DMS 273 (cell line): ENCODE measurements around the gene SYT1.

Experiments used
- DNase-seq: peaks from one replicate; lab custom pipeline; 2025; ENCODE audit not compliant: unreplicated experiment; lab: John Stamatoyannopoulos, UW

The SYT1 gene

DNA sequence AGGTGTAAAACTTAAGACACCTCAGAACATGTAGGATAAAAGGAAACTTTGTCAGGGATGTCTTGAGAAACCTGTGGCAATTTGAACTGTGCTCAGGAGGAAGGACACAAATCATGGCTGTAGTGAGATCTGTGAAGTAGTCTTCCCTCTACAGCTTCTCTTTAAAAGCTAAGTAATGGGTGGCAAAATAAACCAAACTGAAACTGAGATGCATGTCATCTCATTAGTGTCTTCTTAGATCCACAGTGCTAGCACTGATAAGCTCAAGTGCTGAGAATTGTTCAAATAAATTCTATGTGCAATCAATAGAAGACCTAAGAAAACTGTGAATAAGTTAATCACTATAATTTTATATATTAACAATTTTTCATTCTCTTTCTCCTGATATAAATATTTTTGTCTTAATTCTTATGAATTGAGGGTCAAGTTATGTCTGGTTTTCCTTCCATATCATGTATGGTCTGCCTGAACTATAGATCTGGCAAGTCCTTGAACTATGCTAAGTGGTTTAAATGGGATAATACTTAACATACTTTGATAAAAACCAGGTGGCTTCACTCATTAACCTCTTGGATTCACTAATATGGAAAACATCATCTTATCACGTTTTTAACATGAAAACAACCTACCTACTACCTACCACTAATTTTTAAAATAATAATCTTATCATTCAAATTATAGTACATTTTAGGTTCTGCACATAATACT, 27.2 kb downstream of the SYT1 start:
- DNase-seq: no peak

DNA sequence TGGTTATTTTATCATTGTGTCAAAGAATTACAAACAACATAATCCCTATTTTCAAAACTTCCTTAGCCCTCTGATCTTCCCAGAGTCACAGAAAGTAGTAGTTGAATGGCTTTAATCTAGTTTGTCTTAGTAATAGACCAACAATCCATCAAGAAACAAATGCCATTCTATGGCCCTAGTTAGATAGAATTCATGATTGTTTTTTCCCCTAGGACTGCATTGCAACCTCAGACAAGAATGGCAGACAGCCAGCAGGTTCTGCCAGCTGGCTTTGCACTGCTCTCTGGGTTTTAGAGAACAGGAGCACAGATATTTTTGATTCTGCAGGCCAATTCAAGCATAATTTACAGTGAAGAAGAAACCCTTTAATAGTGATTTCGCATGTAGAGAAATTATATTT, 33.8 kb downstream of the SYT1 start:
- peak; percentile 81 for DNase-seq

DNA sequence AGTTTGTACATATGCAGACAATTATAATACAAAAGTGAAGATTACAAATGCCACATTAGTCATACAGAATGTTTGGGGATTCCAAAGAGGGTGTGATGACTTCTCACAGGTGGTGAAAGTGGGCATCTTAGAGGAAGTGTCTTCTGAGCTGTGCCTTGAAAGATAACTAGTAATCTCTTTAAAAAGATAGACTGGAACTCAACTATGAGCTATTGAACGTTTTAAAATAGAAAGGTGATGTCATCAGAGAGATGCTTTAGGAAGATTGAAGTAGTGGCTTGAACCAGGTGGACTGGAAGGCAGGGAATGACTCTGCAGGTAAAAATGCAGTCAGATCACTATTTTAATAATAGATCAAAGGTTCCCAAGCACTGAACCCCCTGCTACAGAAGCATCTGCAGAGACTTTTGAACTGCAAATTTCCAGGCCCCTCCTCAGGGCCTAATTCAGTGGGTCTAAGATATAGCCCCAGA, 50.3 kb downstream of the SYT1 start:
- DNase-seq: no peak

DNA sequence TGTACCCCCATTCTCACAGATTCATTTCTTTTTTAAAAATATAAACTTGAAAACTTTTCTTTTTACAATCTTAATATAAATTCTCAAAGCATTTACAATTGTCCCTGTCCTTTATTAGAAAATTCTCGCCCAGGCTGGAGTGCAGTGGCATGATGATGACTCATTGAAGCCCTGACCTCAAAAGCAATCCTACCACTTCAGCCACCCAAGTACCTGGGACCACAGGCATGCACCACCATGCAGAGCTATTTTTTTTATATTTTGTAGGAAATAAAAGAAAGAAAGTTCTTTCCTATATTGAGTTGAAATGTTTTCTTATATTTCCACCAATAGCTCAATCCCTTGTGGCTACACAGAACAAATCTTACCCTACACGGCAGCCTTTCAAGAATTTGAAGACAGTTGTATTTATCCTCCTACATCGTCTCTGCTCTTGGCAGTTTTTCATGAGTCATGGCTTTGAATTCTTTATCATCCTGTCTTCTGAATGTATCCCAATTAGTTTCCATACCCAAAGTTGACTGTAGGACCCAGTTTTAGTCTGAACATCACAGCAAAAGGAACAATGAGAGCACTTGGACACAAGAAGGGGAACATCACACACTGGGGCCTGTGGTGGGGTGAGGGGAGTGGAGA, 52.4 kb downstream of the SYT1 start:
- DNase-seq: no peak

DNA sequence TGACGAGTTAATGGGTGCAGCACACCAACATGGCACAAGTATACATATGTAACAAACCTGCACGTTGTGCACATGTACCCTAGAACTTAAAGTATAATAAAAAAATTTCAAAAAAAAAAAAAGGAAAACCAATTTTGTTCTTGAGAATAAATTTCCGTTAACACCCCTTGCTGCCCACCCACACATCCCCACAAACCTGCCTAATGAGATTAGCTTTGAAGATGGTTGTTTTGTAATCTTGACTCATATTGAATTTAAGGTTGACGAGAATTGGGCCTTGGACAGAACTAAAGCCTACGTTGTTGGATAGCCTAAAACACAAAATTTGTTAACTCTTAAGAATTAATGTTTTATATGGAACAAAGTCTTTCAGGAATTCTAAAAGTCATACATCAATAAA, 52.9 kb downstream of the SYT1 start:
- no peak for DNase-seq

DNA sequence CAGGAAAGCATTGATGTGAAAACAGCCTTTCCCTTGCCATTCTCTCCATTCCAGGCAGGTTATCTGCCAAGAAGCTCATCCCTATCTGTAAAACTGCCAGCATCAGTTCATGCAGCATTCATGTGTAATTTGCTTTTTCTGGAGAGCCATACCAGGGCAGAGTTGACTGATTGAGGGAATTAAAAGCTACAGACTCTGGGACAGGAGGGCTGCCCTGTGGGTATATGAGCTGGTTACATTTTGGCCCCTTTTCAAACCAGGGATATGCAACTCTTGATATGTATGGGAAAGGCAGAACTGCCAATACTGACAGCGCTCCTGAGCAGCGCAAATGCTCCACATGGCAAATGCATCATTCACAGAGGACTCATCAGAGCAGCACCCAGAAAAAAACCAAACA, 53.7 kb downstream of the SYT1 start:
- DNase-seq: no peak

DNA sequence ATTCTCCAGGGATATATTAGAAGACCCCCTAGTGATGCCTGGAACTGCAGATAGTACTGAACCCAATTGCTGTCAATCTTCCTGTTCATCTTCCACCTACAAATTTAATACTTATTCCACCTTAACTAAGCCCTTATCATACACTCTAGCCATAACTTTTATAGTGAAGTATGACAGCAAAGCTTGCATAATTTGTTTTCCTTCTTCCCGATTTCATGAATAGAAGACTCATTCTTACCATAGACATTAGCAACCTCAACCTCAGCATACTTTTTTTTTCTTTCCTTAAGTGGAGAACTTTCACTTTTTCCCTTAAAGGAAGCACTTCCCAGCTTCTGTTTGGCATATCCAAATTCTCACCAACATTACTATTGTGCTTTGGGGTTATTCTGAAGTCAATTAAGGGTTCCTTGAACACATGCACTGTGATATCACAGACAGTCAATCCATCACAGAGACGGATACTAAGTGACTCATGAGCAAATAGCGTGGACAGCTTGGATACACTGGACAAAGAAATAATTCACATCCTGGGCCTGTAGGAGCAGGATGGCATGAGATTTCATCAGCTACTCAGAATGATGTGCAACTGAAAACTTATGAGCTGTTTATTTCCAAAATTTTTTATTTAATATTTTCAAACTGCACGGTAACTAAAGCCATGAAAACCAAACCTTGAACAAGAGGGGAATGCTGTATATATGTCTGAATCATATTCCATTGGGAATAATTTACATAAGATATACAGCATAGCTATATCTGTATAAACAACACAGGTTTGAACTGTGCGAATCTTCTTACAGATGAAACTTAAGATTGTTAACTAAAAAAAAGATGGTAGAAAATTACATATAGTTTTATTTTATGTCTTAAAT, 63.9 kb downstream of the SYT1 start:
- DNase-seq: peak; percentile 6

DNA sequence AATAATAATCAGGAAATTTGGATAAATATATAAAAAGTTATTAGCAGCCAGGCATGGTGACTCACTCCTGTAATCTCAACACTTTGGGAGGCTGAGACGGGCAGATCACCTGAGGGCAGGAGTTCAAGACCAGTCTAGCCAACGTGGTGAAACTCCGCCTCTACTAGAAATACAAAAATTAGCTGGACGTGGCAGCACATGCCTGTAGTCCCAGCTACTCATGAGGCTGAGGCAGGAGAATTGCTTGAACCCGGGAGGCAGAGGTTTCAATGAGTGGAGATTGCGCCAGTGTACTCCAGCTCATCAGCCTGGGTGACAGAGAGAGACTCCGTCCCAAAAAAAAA, 64.5 kb downstream of the SYT1 start:
- no peak for DNase-seq

DNA sequence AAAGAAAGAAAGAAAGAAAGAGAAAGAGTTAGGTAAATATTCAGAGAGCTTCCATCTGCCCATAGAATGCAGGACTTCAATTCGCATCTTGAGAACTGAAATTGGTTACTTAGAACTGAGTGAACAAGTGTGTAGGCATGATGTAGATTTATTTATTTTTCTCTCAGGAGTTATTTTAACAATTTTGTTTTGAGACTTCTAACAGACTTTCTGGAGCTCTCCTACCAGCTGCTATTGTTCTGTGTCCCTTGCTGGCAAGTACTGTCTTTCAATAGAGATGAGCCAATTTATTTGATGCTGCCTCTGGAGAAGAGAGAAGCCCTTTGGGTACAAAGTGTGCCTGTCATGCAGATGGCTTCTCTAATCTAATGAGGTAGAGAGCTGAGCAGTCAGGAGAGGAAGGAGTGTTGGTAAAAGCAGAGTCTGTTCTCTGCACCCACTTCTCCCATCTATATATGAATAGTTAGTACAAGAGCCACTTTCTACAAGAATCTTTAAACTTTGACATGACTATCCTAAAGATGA, 67.0 kb downstream of the SYT1 start:
- DNase-seq: peak; percentile 2

DNA sequence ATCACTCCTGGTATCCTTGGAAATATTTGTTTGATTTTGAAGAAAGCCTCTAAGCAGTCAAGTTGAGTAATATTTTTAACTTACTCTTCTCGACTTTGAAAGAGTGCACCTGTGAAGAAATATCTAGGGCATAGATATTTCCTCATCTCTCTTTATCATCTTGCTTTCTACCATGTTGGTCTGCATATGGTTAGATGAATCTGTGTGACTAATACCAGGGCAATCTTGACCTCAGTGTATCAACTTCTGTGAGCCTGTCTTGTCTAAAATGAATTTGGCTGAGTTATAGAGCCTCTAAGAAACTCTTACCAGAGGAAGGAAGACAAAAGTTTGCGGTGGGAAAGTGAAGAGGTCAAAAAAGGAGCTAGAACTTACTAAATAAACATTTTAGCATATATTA, 68.4 kb downstream of the SYT1 start:
- DNase-seq: no peak

DNA sequence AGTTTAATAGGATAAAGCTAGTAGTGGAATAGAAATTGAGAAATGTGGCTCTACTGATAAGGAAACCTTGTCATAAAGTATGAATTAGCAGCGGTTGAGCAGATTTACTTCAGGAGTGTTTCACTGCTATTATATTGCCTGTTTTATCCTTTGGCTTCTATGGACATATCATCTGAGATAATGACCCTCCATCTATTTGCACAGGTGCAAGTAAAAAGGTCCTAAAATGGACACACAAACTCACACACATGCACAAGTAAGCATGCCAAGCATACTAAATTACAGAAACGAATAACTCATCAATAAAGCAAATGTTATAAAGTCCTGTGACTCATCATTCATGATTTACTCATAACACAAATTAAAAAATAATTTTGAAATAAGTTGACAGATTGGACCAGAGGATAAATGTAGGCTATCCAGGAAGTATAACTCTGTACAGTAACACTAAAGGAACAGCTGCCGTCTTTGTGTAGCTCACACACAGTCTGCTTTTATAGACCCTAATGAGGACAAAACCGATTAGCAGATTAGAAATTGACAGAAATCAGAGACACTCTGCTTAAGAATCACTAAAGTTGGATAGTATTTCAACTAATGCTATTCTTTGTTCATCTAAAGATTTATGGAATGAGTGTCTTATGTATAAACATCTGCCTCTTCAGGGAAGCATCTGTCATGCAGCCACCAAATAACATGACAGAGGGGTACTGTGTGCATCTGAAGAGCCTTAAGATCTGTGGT, 73.9 kb downstream of the SYT1 start:
- peak; percentile 49 for DNase-seq

DNA sequence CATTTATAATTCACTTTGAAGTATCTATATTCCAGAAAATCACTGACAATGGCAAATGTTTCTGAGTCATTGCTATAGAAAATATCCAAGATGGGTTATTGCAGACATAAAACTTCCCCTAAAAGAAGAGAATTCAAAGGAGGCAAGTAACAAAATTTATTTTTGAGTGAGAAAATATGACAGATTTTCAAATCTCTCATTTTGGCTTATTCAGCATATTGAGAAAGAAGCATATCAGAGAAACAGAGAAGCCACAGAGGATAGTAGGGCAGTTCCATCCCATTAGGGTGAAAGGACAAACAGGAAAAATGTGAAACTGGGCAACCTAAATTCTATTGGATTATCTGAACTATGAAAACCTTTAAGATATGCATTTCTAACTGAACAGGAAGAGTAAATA, 85.0 kb downstream of the SYT1 start:
- DNase-seq: no peak

DNA sequence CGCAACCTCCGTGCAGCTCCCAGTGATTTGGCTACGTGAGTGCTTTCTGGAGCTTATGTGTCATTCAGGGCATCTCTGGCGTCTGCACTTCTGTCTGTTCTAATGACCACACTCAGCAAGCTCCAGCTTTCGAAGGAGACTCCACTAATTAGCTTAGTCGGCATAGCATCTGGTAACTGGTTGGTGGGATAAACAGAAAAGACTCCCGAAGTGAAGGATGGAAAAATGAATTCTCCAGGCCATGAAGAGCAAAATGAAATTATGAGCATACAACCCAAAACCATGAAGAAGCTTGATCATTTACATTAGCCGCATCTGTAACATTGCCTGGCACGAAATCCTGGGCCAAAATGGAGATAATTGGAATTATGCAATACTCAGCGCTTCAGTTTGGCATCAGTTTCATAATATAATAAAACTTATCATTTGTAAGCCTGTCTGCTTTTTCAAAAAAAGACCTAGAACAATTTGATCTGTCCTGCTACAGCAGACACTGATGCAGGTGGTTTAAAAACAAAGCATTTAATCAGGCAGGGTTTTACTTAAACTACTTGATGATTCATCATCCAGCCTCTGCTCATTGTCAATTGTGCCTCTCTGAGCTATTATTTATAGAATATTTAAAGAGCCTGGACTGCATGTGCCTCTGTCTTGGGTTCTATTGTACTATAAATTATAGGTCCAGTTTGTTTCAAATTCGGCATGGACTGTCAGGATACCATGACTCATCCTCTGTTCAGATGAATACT, 87.4 kb downstream of the SYT1 start:
- DNase-seq: peak; percentile 13

DNA sequence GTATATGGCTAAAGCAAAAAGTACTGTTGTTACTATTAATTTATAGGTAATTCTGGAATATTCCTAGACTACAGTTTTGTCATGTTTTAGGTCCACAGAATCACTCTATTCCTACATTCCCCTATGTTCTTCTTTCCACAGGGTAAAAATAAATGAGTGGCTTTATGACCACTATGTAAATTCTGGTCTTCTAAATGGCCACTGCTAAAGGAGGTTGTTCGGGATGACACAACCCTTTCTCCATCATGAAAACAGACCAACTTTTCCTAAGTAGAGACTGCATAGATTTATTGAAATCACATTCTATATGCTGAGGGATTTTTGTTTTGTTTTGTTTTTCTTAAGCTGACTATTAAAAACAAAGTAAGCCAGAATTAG, 88.0 kb downstream of the SYT1 start:
- DNase-seq: no peak

DNA sequence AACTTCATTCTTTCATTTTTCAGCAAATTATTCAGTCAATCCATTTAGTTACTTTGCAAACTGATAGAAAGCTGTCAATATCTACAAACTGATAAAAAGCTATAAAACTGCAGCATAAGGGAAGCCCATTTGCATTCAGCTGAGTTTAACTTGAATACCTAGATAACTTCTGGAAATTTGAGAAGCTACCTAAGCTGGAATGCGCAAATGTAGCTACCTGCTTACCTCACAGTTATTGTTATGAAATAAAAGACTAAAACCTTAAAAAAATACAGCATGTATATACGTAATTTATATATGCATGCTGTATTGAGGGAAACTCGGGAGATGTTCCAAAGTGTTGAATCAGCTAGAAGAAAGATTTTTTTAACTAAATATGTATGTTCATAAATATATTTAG, 94.4 kb downstream of the SYT1 start:
- DNase-seq: no peak

DNA sequence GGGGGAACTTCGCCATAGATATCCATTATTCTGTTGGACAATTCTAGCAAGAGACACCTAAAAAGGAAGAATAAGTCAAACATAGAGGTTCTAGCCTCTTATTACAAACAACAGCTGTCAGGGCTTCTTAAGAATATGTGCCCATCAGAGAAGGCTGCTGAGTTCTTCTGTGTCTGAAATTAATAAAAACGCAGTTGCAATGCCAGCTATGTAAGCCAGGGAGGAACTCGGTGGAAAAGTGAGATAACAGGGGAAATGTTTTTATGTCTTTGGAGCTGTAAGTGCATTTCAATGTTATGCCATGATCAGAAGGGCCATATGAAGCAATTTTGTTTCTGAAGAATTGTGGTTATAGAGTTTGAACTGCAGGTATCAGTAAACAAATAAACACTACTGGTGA, 95.0 kb downstream of the SYT1 start:
- DNase-seq: no peak

DNA sequence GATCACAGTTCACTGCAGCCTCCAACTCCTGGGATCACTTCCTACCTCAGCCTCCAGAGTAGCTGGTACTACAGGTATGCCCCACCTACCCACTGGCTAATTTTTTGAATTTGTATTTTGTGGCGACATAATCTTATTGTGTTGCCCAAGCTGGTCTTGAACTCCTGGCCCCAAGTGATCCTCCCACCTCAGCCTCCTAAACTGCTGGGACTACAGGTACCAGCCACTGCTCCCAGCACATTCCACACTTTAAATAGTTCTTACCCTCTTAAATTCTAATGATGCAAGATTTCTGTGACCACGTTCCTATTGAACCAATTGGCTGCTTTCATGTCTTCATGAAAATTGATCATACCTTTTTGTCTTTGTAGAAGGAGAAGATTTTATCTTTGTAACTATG, 96.6 kb downstream of the SYT1 start:
- DNase-seq: no peak

DNA sequence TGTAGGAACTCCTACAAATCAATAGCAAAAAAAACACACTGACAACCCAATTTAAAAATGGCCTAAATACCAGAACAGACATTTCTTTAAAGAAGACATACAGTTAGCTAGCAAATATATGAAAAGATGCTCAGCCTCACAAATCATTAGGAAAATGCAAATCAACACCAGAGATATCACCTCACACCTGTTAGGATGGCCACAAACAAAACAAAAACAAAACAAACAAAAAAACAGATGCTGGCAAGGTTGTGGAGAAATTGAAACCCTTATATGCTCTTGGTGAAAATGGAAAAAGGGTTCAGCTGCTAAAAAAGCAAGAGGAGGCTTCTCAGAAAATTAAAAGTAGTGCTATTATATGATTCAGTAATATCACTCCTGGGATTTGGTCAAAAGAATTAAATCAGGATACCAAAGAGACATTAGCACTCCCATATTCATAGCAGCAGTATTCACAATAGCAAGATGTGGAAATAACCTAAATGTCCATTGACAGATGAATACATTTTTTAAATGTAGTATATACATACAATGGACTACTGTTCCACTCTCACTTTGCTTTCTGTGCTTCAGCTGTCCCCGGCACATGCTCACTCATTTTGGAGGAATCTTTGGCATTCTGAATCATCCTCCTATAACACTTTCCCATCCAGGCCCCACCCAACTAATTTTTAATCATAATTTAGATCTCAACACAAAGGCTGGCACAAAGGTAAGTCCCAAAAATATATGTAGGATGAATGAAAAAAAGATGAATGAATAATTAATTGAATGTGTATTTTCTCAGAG, 99.1 kb downstream of the SYT1 start:
- no peak for DNase-seq

DNA sequence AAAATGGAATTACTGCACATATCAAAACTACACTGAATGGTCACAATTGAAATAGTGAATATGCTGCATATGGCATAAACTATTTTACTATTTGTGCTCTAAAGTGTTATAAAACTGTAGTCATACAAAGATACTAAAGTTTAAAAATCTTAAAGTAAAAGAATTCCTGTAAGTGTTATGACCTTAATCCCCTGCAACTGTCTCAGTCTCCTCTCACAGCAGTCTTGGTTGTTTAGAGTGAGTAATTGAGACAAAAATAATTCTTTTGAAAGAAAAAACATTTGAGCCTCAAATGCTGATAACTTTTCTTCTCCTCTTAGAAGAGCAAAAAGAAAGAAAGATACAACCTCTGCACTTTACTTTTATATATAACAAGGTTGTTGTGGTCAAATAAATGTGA, 99.9 kb downstream of the SYT1 start:
- no peak for DNase-seq

DNA sequence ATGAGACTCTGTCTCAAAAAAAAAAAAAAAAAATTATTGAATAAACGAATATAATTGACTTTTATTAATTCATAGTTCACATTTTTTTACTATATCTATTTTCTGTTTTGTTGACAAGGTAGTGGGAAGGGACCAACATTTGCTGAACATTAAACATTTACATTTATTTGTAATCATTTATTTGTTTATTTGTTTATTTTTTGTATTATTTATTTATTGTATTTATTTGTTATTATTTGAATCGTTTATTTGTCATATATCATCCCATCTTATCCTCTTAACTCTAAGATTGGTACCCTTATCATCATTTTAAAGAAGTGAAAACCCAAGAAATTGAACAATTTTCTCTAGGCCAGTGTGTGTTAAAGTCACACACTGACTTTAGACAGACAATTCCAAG, 101.5 kb downstream of the SYT1 start:
- DNase-seq: no peak
